ENCODE data around the gene KLF13. TPM values are rescaled to one million over a fixed set of nuclear protein-coding genes. Genes with fewer than 3 reads are reported as not detected.

The KLF13 gene
- total RNA-seq, 3 donors from 2014 or later (not counting 1 experiment from before 2014, with no cell fraction given): 277 to 328 (median 300) TPM

DNA sequence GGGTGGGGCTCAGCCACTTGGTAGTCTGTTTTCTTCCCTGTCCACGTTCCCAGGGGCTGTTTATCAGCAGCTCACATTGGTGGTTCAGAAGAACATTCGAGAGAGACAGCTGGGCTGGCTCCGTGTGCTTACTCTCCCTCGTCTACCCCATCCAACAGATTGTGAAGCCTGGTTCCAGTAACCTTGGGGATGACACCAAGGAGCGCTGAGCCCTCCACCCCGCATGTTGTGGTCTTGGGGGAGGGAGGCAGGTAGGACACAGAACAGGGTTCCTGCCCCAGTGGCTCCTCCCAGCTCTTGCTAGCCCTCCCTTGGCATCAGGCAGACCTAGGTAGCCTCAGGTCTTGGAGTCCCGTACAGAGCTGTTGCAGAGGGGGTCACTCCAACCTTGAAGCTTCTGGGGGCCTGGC is 33.1 kb downstream of the KLF13 start:
- Mint-ChIP-seq H3K9me3 (no peaks in the 10 kb centered on the region), H3K27me3 (ENCODE audit: low read depth in 2 of 2) (no peaks in the 10 kb centered on the region), H3K36me3 (no peaks in the 10 kb centered on the region), H3K27ac (peak overlapping the region; percentile 88 to 96), H3K4me3 (peak overlapping the region; percentile 89), H3K4me1 (peaks cover 97 to 99% of the 10 kb centered on the region in 2 donors)
- intact Hi-C loops (cut with micrococcal nuclease): loop anchor here (5.0 to 10.0 kb wide), 3 partner anchors 32 to 365 kb away; partner anchors contain the start of genes KLF13 and MTMR10
- ATAC-seq (no peak), DNase-seq (peak in 1 of 2 donors; percentile 32)
- Histone ChIP-seq H3K27me3 (ENCODE audit: control insufficient read depth, insufficient read depth, low read length) (no peaks in the 10 kb centered on the region), H3K36me3 (ENCODE audit: control insufficient read depth, insufficient read depth, low read length) (peaks cover 16% of the 10 kb centered on the region), H3K4me1 (ENCODE audit: control insufficient read depth, insufficient read depth, low read length) (peaks cover 98% of the 10 kb centered on the region), H3K4me3 (ENCODE audit: low read length) (no peak overlapping the region), H3K9me3 (ENCODE audit: control insufficient read depth, insufficient read depth, low read length) (no peaks in the 10 kb centered on the region), H3K27ac (ENCODE audit: low read length) (peak overlapping the region; percentile 96)
- WGBS (ENCODE audit: insufficient coverage): 35% methylated on average over 7 of the region's 7 CpGs
- TF ChIP-seq, protein P1, sequence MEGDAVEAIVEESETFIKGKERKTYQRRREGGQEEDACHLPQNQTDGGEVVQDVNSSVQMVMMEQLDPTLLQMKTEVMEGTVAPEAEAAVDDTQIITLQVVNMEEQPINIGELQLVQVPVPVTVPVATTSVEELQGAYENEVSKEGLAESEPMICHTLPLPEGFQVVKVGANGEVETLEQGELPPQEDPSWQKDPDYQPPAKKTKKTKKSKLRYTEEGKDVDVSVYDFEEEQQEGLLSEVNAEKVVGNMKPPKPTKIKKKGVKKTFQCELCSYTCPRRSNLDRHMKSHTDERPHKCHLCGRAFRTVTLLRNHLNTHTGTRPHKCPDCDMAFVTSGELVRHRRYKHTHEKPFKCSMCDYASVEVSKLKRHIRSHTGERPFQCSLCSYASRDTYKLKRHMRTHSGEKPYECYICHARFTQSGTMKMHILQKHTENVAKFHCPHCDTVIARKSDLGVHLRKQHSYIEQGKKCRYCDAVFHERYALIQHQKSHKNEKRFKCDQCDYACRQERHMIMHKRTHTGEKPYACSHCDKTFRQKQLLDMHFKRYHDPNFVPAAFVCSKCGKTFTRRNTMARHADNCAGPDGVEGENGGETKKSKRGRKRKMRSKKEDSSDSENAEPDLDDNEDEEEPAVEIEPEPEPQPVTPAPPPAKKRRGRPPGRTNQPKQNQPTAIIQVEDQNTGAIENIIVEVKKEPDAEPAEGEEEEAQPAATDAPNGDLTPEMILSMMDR (IDR thresholded peaks at IDR 0.05): no peak

DNA sequence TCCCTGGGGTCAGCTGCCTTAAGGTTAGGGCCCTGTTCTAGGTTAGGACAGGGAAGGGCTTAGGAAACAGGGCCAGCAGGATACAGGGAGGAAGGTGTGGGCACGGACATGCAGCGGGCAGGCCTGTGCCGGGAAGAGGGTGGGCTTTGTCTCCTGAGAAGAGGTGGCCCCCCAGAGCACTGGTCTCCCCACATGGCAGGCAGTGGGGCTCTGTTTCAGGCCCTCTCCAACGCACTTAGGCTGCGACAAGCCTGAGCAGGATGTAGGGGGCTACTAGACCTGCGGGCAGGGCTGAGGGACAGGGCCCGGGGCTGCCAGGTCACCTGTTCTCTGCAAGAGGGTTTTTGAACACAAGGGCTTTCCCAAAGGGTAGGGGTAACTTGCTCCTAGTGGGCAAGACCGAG is 33.5 kb downstream of the KLF13 start:
- ATAC-seq (no peak), DNase-seq (peak in 1 of 2 donors; percentile 38)
- Mint-ChIP-seq H3K4me1 (peaks cover 93 to 99% of the 10 kb centered on the region in 2 donors), H3K9me3 (no peaks in the 10 kb centered on the region), H3K27me3 (ENCODE audit: low read depth in 2 of 2) (no peaks in the 10 kb centered on the region), H3K27ac (peak overlapping the region; percentile 88 to 96), H3K4me3 (peak overlapping the region; percentile 89), H3K36me3 (no peaks in the 10 kb centered on the region)
- TF ChIP-seq, protein P1 (IDR thresholded peaks at IDR 0.05): no peak
- intact Hi-C loops (cut with micrococcal nuclease): loop anchor here (5.0 to 10.0 kb wide), 3 partner anchors 33 to 365 kb away; partner anchors contain the start of genes KLF13 and MTMR10
- Histone ChIP-seq H3K36me3 (ENCODE audit: control insufficient read depth, insufficient read depth, low read length) (peaks cover 11% of the 10 kb centered on the region), H3K27ac (ENCODE audit: low read length) (peak overlapping the region; percentile 96), H3K9me3 (ENCODE audit: control insufficient read depth, insufficient read depth, low read length) (no peaks in the 10 kb centered on the region), H3K27me3 (ENCODE audit: control insufficient read depth, insufficient read depth, low read length) (no peaks in the 10 kb centered on the region), H3K4me3 (ENCODE audit: low read length) (no peak overlapping the region), H3K4me1 (ENCODE audit: control insufficient read depth, insufficient read depth, low read length) (peaks cover 98% of the 10 kb centered on the region)
- 66% methylated on average over 8 of the region's 8 CpGs for WGBS (ENCODE audit: insufficient coverage)

DNA sequence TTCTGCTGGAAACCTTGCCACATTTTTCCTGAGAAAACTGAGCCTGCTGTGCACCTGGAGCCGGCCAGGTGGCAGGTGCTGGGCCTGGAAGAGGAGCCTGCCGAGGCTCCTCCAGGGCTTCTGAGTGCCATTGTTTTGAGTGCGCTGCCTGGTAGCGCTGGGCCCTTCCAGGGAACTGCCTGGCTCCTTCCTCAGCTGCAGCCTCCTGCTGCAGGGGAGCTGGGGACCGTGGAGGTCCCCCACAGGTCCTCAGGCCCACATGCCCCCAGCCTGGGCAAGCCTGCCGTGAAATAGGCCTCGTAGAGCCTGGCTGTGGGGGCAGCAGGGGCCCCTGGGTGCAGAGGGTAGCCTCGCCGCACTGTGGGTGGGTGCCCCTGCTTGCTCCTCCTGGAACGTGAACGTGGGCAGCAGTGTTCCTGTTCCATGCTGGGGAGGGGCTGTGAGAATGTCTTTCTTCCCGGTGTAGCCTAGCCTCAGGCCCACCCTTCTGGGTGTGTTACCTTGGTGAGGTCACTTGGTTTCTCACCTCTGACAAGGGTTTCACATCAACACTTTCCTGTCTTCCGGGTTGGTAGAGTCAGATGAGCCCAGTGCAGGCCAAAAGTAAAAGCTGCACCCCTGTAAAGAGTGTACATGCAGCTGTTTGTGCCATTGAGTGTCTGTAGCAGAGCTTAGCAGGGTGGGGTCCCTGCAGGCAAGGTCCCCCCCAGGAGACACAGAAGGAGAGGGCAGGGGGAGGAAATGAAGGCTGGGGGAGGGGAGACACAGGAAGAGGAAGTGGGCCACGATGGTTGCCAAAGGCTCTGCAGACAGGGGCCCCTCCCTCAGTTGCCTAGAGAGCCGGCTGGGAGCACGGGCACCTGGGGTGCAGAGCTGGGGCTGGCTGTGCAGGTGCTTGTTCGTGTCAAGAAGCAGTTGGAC is 34.5 kb downstream of the KLF13 start:
- H3K36me3 Mint-ChIP-seq: no peaks in the 10 kb centered on the region
- intact Hi-C loops (cut with micrococcal nuclease): loop anchor here (1.0 to 10.0 kb wide), 5 partner anchors 8 to 366 kb away; partner anchors contain the start of genes KLF13 and MTMR10
- H3K4me1 Mint-ChIP-seq: peaks cover 90 to 99% of the 10 kb centered on the region in 2 donors
- Histone ChIP-seq H3K27me3 (ENCODE audit: control insufficient read depth, insufficient read depth, low read length) (no peaks in the 10 kb centered on the region), H3K4me1 (ENCODE audit: control insufficient read depth, insufficient read depth, low read length) (peaks cover 98% of the 10 kb centered on the region), H3K9me3 (ENCODE audit: control insufficient read depth, insufficient read depth, low read length) (no peaks in the 10 kb centered on the region), H3K27ac (ENCODE audit: low read length) (peak overlapping the region; percentile 96), H3K4me3 (ENCODE audit: low read length) (peak overlapping the region; percentile 4), H3K36me3 (ENCODE audit: control insufficient read depth, insufficient read depth, low read length) (peaks cover 7% of the 10 kb centered on the region)
- H3K4me3 Mint-ChIP-seq: peak overlapping the region; percentile 89
- DNase-seq (peak; percentile 54 to 95), ATAC-seq (peak; percentile 73 to 87 (median 76))
- TF ChIP-seq, protein P1 (IDR thresholded peaks at IDR 0.05): no peak
- 18% methylated on average over 17 of the region's 17 CpGs for WGBS (ENCODE audit: insufficient coverage)
- no peaks in the 10 kb centered on the region for H3K9me3 Mint-ChIP-seq
- H3K27ac Mint-ChIP-seq: peak overlapping the region; percentile 88 to 96
- no peaks in the 10 kb centered on the region for H3K27me3 Mint-ChIP-seq (ENCODE audit: low read depth in 2 of 2)

All from natural killer cell (primary cell).